ENCODE results near the gene KIF1A. TPM values are rescaled to one million over a fixed set of nuclear protein-coding genes. Genes with fewer than 3 reads are reported as not detected.

Gene KIF1A
- total and polyA plus RNA-seq, 8 donors: 32.4 to 76.0 (median 62.1) TPM

DNA sequence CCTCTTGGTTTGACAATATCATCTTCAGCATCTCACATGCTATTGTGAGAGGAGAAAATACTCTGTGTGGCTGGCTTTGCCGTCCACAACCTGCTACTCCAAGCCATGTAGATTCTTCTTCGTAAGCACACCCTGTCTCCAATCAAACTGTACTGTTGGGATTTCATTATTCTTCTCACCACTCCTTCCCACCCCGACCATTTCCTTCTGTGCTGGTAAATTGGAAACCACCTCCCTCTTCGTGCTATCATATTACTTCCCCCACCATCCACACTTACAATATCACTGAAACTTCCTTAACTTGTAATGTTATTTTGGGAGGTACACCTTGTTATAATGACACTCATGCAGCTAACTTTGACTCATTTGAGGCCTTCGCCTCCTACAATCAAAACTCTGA lies 45.4 kb upstream of the KIF1A start:
- Histone ChIP-seq H3K36me3 (no peaks in the 10 kb centered on the region), H3K27me3 (no peaks in the 10 kb centered on the region), H3K4me1 (no peaks in the 10 kb centered on the region), H3K9me3 (no peaks in the 10 kb centered on the region), H3K27ac (no peak overlapping the region), H3K4me3 (no peak overlapping the region)
- ATAC-seq (no peak), FAIRE-seq (no peak), DNase-seq (no peak)
- intact Hi-C loops (cut with DNase I): no loop called here
- 81 to 90% methylated on average over 5 of the region's 5 CpGs for WGBS, 2 donors
- no peak for TF ChIP-seq CTCF (IDR thresholded peaks at IDR 0.05)

DNA sequence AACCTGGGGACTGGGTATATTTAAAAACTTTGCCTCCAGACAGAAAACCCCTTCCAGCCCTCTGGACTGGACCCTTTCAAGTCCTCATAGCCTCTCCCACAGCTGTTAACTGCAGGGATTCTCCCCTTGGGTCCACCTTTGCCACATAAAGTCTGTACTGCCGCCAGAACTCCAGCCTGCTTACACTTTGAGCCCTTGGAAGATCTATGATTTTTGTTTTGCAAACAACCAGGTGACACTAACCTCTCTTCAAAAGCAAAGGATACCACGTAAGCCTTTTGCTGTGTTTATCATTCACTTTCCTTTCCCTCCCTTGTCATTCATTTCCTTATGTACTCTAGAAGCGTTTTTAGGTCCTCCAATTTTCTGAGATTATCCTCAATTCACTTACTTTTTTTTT lies 44.5 kb upstream of the KIF1A start:
- no peak overlapping the region for H3K27ac ChIP-seq
- no peak for TF ChIP-seq CTCF (IDR thresholded peaks at IDR 0.05)
- FAIRE-seq (no peak), DNase-seq (no peak), ATAC-seq (no peak)
- H3K4me1 ChIP-seq: no peaks in the 10 kb centered on the region
- no peaks in the 10 kb centered on the region for H3K9me3 ChIP-seq
- intact Hi-C loops (cut with DNase I): no loop called here
- H3K36me3 ChIP-seq: no peaks in the 10 kb centered on the region
- no peaks in the 10 kb centered on the region for H3K27me3 ChIP-seq
- H3K4me3 ChIP-seq: no peak overlapping the region
- WGBS, 2 donors: 81% methylated on average over 3 of the region's 3 CpGs

DNA sequence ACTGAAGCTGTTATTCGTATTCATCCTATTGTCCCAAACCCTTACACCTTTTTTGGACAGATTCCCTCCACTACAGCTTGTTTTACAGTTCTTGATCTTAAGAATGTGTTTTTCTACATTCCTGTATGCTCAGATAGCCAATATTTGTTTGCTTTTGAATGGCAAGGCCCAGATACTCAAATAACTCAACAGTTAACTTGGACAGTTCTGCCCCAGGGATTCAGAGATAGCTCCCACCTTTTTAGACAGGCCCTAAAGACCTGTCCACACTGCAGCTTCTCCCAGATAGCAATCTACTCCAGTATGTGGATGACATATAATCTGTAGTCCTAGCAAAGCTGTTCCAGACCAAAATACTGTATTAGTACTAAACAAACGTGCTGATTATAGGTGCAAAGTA lies 41.5 kb upstream of the KIF1A start:
- 67 to 71% methylated on average over 2 of the region's 2 CpGs for WGBS, 2 donors
- ATAC-seq: no peak

DNA sequence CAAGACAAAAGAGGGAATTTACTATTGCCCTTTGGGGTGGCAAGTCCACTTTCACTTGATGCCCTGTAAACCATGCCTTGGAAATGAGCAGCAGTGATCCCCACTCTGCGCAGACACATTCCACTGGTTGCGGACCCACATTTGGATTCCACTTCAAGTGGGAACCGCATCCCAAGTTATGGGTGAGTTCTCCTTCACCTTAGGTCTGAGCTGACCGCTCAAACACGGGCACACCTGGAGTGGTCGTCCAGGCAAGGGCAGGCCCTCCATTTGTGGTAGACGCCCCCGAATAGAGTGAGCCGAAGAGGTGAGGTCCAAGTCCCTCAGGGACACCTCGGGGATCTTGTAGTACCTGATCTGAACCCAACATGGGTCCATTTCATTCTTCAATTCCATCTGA lies 38.9 kb upstream of the KIF1A start:
- Histone ChIP-seq H3K9me3 (no peaks in the 10 kb centered on the region), H3K36me3 (no peaks in the 10 kb centered on the region), H3K4me1 (peaks cover 0 to 7% (median 5%) of the 10 kb centered on the region in 3 donors), H3K27ac (no peak overlapping the region), H3K27me3 (no peaks in the 10 kb centered on the region), H3K4me3 (no peak overlapping the region)
- no peak for FAIRE-seq
- intact Hi-C loops (cut with DNase I): no loop called here
- DNase-seq: no peak
- 94% methylated on average over 10 of the region's 10 CpGs for WGBS, 2 donors
- ATAC-seq: no peak
- TF ChIP-seq CTCF (IDR thresholded peaks at IDR 0.05): no peak

More for the DNA sequence above, 41.5 kb upstream of the KIF1A start:
- FAIRE-seq (no peak), DNase-seq (no peak)
- Histone ChIP-seq H3K27me3 (no peaks in the 10 kb centered on the region), H3K36me3 (no peaks in the 10 kb centered on the region), H3K4me3 (no peak overlapping the region), H3K9me3 (no peaks in the 10 kb centered on the region), H3K27ac (no peak overlapping the region), H3K4me1 (peaks cover 0 to 7% (median 5%) of the 10 kb centered on the region in 3 donors)
- no peak for TF ChIP-seq CTCF (IDR thresholded peaks at IDR 0.05)
- intact Hi-C loops (cut with DNase I): no loop called here

DNA sequence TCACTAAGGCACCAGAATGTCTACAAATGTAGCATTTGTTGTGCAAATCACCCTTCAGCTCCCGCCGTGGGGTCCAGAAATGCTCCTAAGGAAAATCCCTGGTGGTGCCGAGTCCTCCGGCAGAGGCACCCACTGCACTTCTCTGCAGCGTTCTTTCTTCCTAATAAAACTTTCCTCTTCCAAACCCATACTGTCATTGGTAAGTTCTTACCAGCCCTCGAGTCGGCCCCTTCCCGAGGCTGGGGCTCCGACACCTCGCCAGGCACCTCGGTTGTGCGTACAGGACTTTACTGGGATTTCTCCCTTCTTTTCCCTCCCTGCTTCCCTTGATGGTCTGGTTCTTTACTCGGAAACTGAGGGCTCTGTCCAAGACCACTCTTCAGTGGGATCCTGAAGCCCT lies 38.3 kb upstream of the KIF1A start:
- TF ChIP-seq CTCF (IDR thresholded peaks at IDR 0.05): no peak
- Histone ChIP-seq H3K4me1 (peaks cover 0 to 7% (median 5%) of the 10 kb centered on the region in 3 donors), H3K36me3 (no peaks in the 10 kb centered on the region), H3K27me3 (no peaks in the 10 kb centered on the region), H3K27ac (no peak overlapping the region), H3K4me3 (no peak overlapping the region), H3K9me3 (no peaks in the 10 kb centered on the region)
- FAIRE-seq: no peak
- DNase-seq: no peak
- intact Hi-C loops (cut with DNase I): no loop called here
- WGBS, 2 donors: 87 to 97% methylated on average over 13 of the region's 13 CpGs
- no peak for ATAC-seq
